GM21786 (cell line): ENCODE measurements around the gene PFKFB4.
A peak's percentile ranks its signal among the peaks of the same experiment; 100 is the strongest.

Experiments used
- ATAC-seq: cut with Tn5 transposase; IDR thresholded peaks from one replicate; pipeline ENCODE4 v1.9.1; 2021; ENCODE audit not compliant: unreplicated experiment

The PFKFB4 gene

DNA sequence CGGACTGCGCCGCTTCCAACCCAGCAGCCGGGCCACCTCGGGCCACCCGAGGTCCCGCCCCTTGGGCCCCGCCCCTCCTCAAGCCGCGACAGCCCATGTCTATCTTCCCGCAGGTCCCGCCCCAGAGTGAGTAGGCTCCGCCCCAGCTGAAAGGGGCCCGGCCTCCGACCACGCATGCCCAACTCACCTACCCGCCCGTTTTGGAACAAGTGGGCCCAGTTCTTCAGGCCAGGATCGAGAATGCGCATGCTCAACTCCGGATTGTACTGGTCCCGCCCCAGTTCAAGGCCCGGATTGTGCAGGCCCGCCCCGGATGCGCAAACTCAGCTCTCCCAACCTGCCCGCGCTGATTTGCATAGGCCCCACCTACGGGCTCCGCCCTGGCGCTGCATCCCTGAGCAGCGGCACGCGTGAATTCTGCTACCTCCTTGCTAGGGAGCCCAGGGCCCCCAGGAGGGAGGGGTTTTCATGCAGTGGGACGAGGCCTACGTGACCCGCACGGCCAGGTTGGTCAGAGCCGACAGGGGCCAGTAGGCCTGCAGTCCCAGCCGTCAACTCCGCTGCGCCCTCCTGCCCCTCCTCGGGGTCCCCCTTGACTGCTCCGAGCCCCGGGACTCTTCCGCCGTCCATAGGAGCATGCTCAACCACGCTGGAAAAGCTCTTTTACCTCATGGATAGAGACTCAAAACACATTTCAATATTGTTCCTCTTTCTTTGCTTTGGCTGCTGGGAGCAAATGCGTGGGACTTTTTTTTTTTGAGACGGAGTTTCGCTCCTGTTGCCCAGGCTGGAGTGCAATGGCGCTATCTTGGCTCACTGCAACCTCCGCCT, at the start of gene PFKFB4:
PFKFB4 (minus strand) TSS at position 8 of the 831 bp plus-strand sequence. CDS start 26 bp downstream, outside the sequence.
- ATAC-seq: peak; percentile 77

DNA sequence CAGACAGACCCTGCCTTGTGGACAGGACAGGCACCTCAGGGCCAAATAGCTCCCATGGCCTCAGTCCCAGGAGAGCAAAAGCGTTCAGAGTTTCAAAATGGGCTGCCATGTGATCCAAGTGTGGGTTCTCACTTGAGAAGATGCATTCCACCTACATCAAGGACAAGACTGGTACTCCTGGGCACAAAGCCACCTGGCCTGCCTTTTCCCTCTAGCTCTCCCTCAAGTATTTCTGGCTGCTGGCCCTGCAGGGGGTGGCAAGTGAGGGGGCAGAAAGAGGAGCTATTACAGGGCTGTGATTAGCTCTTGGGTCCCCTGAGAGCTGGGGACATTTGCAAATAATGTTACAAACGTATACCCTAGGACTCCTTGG, 45.0 kb upstream of the PFKFB4 start:
- ATAC-seq: no peak

- no peak for ATAC-seq
Observed at GRCh38 chr3:48600711-48601621, 44.4 kb upstream of the PFKFB4 start.

- ATAC-seq: no peak
Observed at GRCh38 chr3:48599509-48600285, 43.1 kb upstream of the PFKFB4 start.

- no peak for ATAC-seq
Observed at GRCh38 chr3:48599077-48599501, 42.5 kb upstream of the PFKFB4 start.

DNA sequence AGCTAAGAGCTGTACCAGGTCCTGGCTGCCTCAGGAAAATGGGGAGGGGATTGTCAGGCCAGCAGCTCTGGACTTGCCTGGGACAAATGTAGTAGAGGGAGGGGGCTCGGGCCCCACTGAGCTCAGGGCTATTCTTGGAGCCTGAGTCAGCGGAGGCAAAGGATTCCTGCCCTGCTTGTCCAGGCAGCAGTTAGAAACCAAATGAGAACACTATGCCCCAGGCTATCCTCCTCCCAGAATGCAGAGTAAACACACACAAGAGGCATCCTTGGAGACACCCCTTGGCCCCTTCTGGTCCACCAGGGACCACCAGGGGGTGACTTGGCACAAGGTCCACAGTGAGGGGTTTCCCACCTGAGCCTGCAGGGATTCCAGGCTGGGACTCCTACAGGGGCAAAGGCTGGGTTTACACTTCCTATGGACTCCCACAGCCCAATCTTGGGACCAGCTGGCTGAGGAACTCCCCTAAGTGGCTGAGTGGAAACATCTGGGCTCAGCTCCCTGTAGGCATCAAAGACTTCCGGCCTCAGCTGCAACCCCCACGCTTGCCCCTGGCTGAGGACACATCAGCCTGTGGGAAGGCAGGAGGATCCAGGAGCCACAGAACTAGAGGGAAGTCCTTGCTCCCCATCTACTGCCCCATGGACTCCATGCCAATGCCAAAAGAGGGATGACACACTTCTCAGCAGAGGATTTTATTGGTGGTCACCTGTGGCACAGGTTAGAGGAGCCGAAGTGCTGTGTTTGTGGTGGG, 41.9 kb upstream of the PFKFB4 start:
- no peak for ATAC-seq

GRCh38 chr3:48597408-48597800, 40.8 kb upstream of the PFKFB4 start:
- no peak for ATAC-seq

DNA sequence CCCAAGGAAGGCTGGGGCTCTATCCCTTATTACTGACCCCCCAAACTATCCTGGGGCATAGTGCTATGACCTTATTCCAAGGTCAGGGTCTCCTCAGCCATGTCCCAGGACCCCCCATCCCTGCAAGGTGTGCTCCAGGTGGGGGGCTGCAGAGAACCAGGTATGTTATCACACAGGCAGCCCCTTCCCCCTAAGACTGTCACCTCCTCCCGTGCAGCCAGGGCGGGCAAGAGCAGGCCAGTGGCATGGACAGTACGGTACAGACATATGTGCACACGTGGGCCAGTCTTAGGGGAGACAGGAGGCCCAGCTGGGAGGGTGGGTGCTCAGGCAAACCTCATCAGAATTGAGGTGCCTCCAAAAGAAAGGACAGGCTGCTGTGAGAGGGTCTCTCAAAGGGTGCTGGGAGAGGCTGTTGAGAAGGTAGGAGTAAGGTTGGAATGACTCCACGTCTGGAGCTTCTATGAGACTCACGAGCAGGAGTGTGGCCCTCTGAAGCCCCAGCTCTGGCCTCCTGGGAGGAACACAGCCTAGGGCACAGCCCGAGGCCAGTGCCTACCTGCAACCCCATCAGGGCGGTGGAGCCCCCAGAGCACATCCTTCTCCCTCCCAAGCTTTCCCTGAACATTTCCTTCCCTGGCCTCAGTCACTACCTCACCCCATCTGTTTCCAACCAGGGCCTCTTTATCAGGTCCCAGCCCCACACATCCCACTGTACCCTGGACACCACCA, 40.2 kb upstream of the PFKFB4 start:
- ATAC-seq: no peak

DNA sequence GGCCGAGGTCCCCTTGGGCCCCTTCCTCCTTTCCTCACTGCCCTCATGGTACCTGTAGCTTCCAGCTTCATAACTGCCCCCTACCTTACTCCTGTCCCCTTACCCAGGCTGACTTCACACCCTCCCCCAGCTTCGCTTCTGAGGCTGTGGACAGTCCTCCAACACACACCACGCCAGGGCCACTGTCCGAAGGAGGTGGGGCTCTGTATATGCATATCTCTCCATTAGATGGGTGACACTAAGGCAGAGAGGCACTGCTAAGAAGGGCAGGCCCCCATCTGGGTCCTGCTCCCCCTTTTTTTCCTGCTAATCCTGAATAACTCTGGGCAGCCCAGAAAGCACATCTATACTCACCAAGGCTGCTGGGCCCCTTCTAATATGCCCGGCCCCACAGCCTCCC, 39.6 kb upstream of the PFKFB4 start:
- ATAC-seq: no peak

DNA sequence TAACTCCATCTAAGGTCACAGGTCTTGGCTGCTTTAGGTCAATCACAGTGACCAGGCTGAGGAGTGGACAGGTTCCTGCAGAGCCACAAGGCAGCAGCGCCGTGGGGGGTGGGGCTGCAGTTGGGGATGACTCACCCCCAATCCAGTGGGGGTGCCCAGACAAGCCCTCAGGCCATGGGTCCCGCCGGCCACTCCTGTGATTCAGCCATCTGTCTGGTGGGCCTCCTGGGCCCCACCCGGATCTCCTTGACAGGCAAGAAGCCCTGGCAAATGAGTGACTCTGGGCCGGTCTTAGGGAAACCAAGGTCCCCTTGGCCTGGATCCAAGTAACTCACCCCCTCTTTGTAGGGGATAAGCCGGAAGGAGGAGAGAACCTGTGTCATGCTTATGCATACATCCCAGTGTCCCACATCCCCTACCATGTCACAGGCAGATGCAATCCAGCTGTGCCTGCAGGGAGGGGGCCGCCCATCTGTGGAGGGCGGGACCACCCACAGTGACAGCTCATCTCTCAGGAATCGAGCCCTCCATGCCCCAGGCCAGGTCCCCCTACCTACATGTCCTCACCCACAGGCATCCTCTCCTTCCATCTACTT, 39.0 kb upstream of the PFKFB4 start:
- no peak for ATAC-seq

- ATAC-seq: no peak
Observed at GRCh38 chr3:48595075-48595525, 38.5 kb upstream of the PFKFB4 start, which contains the start of gene COL7A1. Gene COL7A1 (minus strand): TSS chr3:48595329. CDS start chr3:48595159, 170 bp downstream.

GRCh38 chr3:48594417-48595049, 37.9 kb upstream of the PFKFB4 start:
- ATAC-seq: no peak

DNA sequence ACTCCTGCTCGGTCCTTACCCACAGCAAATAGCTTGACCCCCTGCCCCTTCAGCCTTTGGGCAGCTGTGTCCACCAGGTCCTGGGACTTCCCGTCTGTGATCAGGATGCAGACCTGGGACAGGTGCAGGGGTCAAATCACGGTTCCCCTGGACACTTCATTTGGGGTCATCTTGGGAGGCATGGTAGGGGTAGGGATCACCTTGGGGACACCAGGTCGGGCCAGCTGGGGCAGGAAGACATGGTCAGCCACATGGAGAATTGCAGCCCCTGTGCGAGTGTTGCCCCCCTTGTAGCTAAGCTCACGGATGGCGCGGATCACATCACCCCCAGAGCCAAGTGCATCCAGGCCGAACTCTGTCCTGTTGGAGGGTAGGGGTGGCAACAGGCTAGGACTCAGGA, 36.7 kb upstream of the PFKFB4 start:
- no peak for ATAC-seq

DNA sequence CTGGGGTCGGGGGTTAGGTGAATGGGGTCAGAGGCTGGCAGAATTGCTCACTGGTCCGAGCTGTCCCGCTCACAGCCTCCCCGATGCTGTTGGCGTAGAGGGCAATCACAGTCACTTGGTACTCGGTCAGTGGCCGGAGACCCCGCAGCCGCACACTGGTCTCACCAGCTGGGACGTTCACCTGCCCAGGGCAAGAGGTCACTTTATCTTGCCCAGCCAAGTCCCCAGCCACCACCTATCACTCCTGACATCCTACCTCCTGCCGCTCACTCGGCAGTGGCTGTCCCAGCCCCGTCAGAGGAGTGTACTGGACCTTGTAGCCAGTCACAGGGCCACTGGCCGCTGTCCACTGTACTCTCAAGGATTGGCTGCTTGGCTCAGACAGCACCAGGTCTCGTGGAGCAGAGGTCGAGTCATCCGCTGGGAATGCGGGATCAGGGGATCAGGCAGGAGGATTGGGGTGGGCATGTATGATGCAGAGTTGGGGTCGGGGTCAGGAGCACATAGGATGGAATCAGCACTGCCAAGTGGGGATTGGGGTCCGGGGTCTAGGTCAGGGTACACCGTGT, 36.0 kb upstream of the PFKFB4 start:
- no peak for ATAC-seq

DNA sequence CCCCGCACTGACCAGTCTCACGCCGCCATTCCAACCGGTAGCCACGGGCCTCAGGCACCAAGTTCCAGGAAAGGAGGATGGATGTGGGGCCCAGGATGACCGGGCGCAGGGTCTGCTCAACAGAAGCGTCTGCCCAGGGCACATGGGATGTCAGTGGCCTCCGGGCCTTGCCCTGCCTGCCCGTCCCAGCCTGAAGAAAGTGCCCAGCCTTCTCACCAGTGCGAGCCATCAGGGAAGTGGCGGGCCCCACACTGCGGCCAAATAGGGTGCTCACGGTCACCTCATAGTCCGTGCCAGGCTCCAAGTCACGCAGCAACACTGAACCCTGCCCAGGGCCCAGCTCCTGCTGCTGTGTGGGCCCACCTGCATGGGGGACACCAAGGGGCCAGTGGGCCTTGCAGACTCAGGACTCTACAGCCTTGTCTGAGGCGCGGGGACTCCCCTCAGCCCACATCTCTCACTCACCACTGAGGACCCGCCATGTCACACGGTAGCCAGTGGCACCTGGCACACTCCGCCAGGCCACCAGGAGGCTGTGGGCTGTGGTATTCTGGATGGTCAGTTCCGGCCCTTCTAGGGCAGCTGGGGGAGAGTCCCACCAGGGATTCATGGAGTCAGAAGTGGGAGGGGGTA, 35.4 kb upstream of the PFKFB4 start:
- ATAC-seq: no peak

DNA sequence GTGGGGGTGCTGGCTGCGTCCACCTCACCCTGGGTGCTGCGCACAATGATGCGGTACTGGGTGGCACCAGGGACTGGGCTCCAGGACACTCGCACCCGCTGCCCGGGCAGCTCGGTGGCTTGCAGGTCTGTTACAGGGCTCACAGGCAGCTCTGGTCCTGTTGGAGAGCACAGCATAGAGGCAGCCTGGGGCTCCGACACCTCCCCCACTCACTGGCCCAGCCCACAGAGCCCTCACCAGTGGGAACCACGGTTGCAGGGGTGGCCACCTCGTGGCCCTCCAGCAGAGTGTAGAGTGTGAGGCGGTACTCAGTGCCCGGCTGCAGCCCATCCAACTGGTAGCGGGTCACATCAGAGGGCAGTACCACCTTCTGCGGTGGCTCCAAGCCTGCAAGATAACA, 34.8 kb upstream of the PFKFB4 start:
- ATAC-seq: no peak

- no peak for ATAC-seq
Observed at GRCh38 chr3:48588230-48588629, 31.6 kb upstream of the PFKFB4 start.

GRCh38 chr3:48587686-48588085, 31.1 kb upstream of the PFKFB4 start:
- no peak for ATAC-seq
